ENCODE data around the gene MX2.
"Not testable (repeated sequence)": the region's sequence is repeated elsewhere in the genome, so short reads cannot be mapped to it uniquely, and the experiment has no call there.

The MX2 gene

DNA sequence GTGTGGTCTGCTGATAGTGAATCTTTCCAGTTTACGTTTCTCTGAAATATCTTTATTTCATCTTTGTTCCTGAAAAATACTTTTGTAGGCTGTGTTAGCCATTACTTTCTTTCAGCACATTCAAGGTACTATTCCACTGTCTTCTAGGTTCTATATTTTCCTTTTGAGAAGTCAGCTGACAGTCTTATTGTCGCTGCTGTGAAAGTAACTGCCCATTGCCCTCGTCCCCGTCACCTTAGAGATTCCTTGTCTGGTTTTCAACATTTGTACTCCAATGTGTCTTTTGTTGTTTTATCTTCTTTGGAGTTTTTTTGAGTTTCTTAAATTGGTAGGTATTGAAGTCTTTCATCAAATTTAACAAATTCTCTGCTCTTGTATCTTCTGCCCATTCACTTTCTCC, 19.8 kb upstream of the MX2 start:
- DNase-seq = no peak

DNA sequence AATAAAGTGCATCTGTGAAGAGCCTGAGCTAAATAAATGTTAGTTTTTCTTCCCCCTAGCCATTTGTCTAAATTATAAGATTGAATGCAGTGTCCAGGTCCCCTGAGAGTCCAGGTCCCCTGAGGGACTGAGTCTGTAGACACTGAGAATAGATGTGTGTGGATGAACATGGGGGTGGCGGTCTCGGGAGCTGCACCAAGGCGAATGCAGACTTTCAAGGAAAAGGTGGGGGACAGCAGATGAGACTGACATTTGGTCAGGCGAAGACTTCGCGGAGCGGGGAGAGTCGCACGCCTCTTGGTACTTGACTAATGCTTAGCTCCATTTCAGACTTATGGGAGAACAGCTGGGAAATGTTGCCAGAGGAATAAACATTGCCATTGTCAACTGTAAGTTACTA, 17.7 kb upstream of the MX2 start:
- DNase-seq = no peak

DNA sequence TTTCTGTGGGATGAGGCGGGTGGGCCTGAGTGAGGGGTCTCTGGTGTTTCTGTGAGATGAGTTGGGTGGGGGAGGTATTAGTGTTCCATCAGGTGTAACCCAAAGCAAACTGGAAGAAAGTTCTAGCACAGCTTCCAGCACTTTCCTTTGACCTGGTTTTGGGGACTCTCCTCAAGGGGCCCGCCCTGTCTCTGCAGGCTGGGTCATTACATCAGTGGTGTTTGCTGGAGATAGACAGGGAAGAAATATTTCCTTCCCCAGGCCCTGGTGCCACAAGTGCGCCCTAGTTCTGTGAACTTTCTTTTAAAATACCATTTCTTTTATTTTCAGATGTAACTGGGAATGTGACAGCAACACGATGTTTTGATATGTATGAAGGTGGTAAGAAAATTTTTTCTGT, 16.5 kb upstream of the MX2 start:
- no peak for DNase-seq

GRCh38 chr21:41345934-41346685, 15.7 kb upstream of the MX2 start:
- DNase-seq = no peak

DNA sequence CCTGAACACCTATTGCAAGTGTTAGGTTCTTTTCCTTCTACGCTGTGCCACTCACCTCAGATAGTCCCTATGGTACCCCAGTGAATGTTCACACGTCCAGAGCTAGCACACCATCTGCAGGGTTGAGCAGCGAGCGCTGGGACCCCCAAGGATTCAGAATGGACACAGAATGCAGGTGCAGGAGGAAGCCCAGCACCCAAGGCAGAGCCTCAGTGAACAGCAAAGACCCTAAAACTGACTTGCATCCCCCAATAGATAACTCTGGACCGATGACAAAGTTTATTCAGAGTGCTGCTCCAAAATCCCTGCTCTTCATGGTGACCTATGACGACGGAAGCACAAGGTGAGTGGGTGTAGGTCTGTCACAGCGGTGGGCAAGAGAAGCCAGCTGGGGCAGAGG, 15.1 kb upstream of the MX2 start:
- DNase-seq = no peak

DNA sequence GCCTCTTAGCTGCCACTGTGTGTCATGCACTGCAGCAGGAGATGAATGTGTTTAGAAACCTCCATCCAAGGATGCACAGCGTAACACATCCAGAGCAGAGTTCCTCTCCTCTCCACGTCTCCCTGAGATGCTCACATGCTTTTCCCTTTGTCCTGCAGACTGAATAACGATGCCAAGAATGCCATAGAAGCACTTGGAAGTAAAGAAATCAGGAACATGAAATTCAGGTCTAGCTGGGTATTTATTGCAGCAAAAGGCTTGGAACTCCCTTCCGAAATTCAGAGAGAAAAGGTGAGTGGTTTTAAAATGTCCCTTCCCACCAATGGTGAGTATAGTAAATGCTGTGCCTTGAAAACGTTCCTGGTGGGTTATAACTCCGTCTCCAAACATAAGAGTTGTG, 13.4 kb upstream of the MX2 start:
- DNase-seq = no peak

GRCh38 chr21:41349126-41349525, 12.7 kb upstream of the MX2 start:
- DNase-seq = no peak

- no peak for DNase-seq
These were observed 12.0 kb upstream of the MX2 start for GRCh38 chr21:41349619-41350390.

DNA sequence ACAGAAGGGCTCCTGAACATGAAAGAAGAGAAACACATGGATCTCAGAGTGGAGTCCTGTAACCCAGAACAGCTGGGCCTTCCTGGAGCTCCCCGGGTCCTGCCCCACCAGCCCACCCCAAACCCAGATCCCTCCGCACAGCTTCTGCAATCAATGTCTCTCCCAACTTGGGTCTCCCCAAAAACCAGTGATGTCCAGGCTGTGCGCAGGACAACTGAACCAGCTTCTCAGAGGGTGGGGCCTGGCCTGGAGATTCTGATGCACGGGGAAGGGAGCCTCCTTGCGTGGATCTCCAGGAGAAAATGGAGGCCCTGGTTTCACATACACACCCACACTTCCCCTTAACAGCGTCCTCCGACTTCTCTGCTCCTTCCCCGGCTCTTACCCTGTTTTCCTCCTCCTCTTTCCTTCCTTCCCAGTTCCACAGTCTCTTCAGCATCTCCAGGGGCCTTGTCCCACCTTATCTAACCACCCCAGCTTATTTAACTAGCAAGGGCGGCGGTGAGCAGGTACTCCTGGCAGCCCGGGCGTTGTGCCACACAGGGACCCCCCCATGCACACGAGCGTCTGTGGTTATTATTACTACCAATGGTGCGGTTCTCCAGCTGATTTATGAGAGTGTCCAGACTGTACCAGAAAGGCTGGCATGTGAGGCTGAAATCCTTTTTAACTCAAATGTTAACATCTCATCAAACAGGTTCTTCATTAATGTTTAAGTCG, 11.2 kb upstream of the MX2 start:
- no peak for DNase-seq

DNA sequence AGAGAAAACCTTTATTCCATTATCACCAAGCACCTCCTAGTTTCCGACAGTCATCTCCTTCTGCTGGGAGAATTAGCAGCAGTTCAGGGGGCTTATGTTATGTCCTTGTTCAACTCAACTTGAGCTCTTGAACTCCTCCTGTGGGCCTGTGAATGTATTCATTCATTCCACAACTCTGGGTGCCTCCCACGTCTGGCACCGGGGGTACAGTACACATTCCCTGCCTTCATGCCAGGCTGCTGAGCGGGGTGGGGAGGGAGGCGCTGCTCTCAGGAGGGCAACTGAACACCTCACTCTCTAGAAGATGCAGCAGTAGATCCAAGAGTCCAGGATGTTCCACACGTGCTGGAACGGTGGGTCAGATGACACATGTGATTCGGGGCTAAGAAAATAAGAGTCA, 4.3 kb upstream of the MX2 start:
- DNase-seq = no peak

DNA sequence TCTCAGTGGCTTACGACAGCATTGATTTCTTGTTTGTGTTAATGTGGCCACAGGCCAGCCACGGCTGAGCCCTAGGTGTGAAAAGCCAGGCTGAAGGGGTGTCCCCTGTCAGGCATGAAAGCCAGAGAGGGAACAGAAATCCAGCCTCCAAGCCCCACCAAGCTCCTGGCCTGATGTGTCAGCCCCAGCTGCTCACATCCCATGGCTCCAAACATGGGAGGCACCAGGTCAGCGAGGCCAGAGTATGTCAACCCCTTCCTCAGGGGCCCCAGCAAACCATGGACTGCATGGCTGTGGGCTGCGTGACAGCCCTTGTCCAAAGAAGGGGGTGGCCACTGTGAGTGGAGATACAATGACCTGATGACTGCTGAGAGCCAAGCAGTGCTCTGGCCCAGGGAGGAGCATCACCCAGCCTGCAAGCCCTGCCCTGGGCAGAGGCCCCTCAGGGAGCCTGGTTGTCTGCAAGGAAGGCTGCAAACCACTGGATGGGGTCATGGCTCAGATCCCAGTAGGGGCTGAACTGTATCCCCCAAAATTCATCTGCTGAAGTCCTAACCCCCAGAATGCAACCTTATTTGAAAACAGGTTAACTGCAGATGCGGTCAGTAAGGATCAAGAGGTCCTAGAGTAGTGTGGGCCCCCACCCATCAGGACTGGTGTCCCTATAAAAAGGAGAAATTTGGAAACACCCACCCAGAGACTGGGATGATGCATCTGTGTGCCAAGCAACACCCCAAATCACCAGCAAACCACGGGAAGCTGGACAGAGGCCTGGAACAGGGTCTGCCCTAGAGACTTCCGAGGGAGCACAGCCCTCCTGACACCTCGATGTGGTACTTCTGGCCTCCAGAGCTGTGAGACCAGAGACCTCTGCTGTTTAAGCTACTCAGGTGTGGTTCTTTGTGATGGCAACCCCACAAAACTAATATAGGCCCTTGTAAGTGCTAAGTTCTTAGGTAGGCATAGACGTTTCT, 3.3 kb upstream of the MX2 start:
- DNase-seq = no peak

- no peak for DNase-seq
These were observed 2.5 kb upstream of the MX2 start for GRCh38 chr21:41359286-41359685.

- not testable (repeated sequence) for DNase-seq
These were observed 2.1 kb upstream of the MX2 start for GRCh38 chr21:41359754-41360071.

DNA sequence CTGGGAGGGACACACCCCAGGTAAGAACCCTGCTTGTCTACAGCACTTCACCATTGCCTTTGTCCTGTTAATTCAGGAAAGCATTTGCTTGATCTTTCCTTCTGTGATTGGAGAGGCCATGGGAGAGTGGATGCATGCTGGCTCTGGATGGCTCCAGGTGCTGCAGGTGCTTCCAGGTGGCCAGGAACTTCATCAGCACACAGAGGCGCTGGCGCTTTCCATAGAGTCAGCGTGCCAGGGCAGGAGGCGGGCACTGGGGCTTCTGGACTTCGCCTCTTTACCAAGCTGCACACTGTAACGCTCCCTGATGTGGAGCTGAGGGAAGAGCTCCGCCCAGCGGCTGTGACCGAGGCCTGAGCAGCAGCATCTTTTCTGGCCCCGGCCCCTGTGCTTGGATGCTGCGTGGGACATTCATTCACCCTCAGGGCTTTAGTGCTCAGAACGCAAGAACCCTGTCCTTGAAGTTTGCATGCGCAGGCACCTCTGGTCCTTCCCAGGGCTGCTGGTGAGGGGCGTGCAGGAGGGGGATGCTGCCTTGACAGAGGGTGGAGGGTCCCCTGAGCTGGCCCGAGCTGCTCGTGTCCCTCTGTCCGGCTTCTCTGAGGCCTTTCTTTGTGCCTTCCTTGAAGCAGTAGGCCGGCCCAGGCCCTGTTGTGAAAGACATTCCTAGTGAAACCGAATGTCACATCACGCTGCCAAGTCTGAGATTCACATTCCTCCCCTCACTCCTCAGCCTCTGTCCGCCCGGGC, 1.6 kb upstream of the MX2 start:
- no peak for DNase-seq

GRCh38 chr21:41361053-41361785, 608 bp upstream of the MX2 start:
- no peak for DNase-seq

DNA sequence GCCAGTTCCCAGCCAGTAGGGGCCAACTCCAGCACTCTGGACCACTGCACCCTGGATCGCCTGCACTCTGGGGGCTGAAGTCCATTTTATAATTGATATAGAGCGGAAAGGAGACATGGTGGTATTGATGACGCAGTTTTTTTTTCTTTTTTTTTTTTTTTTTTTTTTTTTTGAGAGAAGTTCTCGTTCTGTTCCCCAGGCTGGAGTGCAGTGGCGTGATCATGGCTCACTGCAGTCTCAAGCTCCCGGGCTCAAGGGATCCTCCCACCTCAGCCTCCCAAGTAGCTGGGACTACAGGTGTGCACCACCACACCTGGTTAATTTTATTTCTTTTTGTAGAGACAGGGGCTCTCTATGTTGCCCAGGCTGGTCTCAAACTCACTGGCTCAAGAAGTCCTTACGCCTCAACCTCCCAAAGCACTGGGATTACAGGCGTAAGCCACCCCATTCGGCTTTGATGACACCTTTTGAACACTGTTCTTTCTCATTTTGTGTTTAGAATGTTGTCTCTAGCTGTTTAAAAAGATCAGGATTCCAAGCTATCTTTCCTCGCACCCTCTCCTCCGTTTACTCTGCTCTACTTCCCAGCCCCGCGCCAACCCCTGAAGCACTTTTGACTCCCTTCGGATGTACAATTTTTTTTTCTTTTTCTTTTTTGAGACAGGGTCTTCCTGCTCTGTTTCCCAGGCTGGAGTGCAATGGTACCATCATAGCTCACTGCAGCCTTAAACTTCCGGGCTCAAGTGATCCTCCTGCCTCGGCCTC, 960 bp downstream of the MX2 start:
- no peak for DNase-seq

- no peak for DNase-seq
These were observed 1.8 kb downstream of the MX2 start for GRCh38 chr21:41363370-41364270.

DNA sequence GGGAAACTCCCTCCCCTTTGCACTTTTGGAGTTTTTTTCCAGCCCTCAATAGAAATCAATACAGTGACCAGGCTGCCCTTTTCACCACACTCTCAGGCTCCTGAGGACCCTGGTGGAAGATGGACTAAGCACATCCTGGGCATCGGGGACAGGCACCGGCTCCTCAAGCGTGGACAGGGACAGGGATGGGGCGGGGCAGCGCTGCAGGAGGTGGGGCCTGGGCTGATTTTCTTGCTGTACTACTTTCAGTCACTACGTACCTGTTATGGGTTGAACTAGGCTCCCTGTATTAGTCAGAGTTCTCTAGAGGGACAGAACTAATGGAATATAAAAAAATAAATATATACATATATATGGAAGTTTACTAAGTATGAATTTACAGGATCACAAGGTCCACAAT, 2.5 kb downstream of the MX2 start:
- no peak for DNase-seq

GRCh38 chr21:41365377-41366107, 3.7 kb downstream of the MX2 start:
- no peak for DNase-seq
